Pulmonary artery endothelial cell (primary cell): Measurements from ENCODE around the gene NT5E. TPM values are rescaled to one million over a fixed set of nuclear protein-coding genes. Genes with fewer than 3 reads are reported as not detected.

Experiments used
- DNase-seq: peaks from one replicate; pipeline ENCODE4 v3.0.0-alpha.2; 2011; ENCODE audit warnings: low read depth, low spot score
- total RNA-seq: library from RNA; depleted of rRNA; stranded (reverse); fragments of >200 nt; gene quantifications from 2 replicates; pipeline ENCODE4 v1.2.3, GENCODE V29; 2014

NT5E gene
- total RNA-seq, 1 donor from 2014 or later: 187 TPM

DNA sequence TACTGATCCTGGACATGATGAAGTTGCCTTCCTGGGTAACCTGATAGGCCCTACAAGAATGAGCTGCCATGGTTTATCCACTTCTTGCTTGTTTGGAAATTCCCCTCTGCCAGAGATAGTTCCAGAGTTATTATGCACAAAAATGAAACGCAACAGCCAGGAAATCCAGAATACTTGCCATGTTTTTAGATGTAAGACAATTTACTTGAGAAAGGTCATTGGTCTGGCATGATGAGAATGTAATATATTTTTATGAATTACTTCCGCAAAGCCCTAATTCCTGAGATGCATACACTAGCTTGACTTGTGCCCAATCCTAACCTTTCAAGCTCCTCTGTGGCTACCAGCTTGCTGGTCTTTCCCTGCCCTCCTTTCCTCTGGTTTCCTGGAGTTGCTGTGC is 27.9 kb upstream of the NT5E start:
- DNase-seq: no peak

DNA sequence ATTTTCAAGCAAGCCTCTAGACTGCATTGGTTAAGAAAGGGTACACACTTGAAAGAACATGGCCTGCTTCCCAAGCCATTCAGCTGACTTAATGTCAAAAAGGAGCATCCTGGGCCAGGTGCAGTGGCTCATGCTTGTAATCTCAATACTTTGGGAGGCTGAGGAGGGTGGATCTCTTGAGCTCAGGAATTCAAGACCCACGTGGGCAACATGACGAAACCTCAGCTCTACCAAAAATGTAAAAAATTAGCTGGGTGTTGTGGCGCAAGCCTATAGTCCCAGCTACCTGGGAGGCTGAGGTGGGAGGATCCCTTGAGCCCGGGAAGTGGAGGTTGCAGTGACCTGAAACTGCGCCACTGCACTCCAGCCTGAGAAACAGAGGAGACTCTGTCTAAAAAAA is 26.9 kb upstream of the NT5E start:
- no peak for DNase-seq

DNA sequence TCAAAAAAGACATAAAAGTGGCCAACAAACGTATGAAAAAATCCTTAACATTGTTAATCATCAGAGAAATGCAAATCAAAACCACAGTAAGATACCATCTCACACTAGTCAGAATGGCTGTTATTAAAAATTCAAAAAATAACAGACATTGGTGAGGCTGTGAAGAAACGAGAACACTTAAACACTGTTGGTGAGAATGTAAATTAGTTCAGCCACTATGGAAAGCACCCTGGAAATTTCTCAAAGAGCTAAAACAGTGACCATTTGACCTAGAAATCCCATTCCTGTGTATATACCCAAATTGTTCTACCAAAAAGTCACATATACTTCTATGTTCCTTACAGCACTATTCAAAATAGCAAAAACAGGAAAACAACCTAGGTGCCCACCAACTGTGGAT is 24.9 kb upstream of the NT5E start:
- no peak for DNase-seq

DNA sequence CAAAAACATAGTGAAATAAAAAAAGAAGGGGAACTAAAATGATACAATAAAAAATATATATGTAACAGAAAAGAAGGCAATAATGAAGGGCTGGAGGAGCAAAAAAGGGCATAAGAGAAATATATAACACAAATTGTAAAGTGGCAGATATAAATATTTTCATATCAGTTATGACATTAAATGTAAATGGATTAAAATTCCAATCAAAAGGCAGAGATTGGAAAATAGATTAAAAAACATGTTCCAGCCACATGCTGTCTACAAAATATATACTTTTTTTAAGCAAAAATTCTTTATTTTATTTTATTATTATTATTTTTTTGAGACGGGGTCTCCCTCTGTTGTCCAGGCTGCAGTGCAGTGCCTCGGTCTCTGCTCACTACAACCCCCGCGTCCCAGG is 23.9 kb upstream of the NT5E start:
- DNase-seq: no peak

DNA sequence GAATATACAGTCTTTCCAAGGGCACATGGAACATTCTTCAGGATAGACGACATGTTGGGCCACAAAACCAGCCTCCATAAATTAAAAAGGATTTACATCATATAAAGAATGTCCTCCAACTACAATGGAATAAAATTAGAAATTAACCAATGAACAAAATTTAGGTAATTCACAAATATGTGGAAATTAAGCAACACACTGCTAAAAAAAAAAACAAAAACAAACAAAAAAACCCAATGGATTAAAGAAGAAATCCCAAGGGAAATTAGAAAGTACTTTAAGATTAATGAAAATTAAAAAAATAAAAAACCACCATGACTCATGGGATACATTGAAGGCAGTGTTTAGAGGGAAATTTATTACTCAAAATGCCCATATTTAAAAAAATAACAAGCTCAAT is 21.4 kb upstream of the NT5E start:
- no peak for DNase-seq

DNA sequence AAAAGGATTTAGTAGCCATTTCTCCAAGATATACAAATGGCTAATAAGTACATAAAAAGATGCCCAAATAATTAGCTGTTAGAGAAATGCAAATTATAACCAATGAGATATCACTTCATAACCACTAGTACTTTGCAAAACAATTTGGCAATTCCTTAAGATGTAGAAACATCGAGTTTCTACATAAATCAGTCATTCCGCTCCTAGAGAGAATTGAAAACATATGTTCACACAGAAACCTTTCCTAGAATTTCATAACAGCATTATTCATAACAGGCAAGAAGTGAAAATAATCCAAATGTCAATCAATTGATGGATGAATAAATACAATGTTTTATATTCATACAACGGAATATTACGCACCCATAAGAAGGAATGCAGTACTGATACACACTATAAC is 20.5 kb upstream of the NT5E start:
- DNase-seq: no peak

DNA sequence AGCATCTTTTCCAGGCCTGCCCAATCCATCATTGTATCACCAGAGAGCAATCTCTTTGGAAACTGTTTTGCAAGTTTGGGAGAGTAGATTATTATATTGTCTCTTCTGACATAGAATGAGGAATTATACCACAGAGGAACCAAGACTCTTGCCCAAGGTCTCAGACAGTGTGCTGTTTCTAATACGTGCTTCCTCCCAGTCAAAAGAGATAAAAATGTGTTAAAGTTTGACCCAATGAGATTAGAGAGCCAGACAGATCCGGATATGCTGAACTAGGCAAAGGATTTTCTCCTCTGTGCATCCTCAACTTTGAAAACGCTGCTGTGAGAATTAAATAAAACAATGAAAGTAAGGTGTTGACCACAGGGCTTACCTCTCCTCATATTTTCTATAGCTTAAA is 18.6 kb upstream of the NT5E start:
- no peak for DNase-seq

DNA sequence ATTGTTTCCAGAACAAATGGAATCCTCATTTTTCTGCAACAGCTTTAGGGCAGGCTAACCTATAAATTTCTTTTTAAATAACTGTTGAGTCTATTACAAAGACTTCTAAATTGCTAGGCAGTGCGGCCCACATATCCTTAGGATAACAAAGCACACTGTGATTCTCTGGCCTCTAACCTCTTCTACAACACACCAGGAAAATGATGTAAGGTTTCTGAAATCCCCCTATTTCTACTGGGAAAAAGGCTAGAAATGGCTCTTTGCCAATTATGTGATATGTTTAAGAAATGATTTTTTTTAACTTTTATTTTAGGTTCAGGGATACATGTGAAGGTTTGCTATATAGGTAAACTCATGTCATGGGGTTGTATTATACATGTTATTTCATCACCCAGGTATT is 17.3 kb upstream of the NT5E start:
- no peak for DNase-seq

DNA sequence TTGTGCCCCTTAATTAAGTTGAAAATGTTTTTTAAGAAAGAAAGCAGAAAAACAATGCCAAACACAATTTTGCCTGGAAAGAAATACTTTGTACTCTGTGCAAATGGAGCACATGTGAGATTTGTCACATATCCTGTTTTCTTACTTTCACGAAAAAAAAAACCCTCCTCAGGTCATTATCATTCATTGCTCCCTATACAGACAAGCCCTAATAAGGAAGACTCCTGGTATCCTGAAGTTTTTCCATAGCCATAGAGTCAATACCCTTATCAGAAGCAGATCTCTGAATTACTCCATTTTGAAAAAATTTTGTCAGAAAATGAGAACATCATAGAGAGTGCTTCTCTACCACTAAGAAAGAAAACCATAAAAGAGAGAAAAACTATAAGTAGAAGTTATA is 14.0 kb upstream of the NT5E start:
- no peak for DNase-seq

DNA sequence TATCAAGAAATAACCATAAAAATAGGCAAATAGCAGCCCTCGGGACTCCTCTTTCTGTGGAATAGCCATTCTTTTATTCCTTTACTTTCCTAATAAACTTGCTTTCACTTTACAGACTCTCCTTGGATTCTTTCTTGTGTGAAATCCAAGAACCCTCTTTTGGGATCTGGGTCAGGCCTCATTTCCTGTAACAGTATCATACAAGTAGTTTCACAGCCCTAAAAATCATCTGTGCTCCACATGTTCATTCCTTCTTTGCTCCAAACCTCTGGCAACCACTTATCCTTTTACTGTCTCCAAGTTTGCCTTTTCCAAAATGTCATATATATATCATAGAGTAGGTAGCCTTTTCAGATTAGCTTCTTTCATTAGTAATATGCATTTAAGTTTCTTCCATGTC is 13.5 kb upstream of the NT5E start:
- DNase-seq: no peak

DNA sequence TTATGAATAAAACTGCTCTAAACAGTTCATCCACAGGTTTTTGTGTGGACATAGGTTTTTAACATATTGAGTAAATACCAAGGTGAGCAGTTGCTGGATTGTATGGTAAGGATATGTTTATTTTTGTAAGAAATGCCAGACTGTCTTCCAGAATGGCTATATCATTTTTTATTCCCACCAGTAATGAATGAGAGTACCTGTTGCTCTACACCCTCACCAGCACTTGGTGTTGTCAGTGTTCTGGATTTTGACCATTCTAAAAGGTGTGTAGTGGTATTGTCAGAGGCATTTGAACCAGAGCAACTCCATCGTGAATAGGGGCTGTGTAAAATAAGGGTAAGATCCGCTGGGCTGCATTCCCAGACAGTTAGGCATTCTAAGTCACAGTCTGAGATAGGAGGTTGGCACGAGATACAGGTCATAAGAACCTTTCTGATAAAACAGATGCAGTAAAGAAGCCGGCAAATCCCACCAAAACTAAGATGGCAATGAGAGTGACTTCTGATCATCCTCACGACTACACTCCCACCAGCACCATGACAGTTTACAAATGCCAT is 12.9 kb upstream of the NT5E start:
- no peak for DNase-seq

DNA sequence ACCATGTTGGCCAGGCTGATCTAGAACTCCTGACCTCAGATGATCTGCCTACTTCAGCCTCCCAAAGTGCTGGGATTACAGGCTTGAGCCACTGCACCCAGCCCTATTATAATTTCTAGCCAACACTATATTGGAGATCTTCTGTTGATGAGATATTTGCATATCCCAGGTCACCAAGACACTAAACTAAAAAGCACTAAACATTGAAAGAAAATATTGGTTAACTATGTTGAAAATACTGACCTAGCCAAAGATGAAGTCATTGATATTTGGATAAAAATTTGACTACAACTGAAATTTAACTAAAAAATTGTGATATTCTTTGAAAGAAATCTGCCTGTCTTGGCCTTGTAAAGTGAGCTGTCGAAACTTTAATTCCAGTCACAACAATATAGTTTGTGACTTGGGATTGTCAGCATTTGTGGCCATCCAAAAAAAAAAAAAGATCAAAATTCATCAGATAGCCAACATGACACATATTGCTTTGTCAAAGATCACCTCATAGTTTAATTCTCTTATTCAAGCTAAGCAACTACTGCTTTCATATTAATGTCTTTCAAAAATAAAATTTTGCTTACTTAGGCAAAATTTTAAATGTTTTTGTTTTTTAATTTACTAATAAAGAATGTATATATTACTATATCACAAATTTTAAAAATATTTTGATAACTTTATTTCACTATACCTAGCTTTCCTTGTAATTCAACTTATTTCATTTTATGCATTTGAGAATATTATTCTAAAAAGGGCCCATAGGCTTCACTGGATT is 6.3 kb upstream of the NT5E start:
- DNase-seq: no peak

DNA sequence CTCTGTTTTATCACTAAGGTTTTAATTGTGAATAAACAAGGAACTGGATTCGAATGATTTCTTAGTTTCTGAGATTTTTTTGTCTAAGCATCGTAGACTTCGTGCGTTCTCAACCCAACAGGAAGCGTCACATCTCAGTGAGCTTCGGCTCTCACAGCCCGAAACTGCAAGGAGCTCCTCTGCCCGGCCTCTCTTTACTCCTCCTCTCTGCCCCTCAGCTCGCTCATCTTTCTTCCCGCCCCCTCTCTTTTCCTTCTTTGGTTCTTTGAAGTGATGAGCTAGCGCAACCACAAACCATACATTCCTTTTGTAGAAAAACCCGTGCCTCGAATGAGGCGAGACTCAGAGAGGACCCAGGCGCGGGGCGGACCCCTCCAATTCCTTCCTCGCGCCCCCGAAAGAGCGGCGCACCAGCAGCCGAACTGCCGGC is 480 bp upstream of the NT5E start:
- DNase-seq: no peak

DNA sequence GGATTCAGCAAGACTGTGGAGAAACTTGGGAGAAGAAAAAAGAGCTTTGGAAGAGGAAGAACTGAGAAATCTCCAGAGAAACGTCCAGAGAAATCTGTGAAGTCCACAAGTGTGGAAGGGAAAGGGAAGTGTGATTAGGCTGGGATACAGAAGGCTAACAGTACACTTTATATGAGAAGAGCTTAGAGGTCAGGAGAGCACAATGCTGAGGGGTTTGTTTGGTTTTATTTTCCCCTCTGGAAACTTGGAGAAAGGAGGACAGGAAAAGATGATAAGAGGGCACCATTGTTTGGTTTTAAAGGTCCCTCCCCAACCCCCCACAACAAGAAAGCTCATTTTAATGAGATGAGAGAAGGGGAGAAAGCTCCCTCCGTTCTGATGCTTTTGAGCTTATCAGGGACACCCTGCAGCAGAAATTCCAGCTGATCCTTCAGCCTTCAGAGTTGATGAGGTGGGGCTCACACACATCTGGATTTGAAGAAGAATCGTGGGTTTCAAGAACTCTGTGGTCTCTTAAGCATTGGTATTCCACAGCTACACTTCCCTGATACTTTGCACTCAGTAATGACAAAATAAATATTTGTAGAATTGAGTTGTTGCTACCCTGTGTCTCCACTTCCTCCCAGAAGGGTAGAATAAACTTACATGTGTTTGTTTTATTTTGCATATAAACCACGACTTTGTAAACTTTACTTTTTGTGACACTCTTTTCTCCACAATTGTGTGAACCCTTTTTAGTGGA is 1.9 kb downstream of the NT5E start:
- no peak for DNase-seq

DNA sequence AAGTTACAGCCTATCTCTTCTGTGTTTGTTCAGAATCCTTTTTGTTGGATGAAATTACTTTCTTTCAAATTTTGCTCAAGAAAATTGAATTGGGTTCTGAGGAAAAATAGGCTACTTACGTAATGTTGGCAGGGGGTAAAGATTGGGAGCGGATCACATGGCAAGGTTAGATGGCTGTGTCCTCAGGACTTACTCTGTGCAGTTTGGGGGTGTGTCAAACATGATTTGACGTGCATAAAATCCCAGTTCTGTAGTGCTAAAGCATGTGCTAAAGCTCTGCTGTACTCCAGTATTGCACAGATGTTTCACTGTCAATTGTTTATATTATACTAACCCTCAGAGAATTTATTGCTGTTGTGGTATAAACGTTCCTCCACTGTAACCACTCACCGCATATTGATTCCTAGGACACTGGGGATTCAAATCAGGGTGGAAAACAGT is 2.6 kb downstream of the NT5E start:
- DNase-seq: no peak

DNA sequence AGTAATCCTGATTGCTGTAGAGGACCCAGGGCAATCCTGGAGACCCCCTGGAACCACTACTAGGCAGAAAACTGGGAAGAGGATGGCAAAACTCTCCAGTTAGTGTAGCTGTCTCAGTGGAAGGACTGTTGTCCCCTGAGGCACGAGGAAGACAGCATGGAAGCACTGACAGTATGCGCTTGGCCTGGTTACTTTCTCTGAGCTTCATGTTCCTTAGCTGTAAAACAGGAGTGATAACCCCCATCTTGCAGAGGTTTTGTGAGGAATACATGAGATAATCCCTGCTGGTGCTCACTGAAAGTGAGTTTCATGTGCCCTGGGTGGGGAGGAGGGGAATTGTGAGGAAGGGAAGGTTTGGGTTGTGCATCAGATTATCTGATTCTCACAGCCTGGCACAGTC is 3.2 kb downstream of the NT5E start:
- no peak for DNase-seq

DNA sequence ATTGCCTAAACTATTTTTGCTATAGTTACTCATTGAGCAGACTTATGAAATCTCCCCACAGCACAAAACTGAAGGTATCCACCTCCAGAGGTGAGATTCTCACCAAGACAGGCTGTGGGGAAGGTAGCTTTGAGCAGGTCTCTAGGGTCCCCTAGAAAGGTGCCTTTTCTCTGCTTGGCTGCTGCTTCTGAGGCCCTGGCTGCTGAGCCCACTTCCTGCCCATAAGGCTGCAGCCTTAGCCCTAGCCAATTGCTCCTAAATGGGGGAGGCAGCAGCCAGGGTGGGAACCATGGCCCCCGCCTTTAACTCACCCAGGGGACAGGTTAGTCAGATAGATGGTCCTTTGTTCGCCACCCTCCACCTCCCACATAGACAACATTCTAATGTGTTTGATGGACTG is 3.6 kb downstream of the NT5E start:
- no peak for DNase-seq

DNA sequence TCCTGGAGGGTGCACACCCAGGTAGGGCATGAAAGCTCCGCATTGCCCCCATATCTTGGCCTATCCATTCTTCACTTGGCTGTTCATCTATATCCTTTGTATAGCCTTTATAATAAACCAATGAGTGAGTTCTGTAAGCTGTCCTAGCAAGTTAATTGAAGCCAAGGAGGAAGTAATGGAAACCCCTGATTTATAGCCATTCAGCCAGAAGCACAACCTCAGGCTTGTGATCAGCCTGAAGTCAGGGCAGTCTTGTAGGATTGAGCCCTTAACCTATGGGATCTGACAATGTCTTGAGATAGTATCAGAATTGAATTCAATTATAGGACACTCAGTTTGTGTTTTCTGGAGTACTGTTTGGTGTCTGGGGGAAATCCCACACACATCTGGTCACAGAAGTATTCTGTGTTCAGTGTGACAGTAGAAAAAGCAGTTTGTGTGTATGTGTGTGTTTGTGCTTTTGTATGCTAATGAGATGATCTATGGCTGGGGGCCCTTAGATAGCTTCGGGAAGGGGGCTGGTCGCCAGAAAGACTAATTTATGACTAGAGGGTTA is 5.7 kb downstream of the NT5E start:
- no peak for DNase-seq

DNA sequence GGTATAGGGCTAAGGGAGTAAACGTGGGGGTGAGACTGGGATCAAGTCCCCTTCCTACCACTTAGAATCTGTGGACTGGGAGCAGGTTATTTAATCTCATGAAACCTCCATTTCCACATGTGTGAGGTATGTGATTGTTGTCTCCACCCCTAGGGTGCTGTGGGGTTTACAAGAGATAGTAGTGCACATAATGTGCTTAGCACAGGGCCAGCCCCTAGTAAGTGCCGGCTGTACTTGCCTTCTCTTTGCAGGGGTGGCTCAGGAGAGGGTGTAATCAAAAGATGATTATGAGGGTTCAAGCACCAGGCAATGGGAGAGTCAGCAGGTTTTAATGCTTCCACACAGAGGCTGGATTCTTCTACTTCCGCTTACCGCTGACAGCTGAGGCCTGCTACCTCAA is 6.9 kb downstream of the NT5E start:
- DNase-seq: no peak

DNA sequence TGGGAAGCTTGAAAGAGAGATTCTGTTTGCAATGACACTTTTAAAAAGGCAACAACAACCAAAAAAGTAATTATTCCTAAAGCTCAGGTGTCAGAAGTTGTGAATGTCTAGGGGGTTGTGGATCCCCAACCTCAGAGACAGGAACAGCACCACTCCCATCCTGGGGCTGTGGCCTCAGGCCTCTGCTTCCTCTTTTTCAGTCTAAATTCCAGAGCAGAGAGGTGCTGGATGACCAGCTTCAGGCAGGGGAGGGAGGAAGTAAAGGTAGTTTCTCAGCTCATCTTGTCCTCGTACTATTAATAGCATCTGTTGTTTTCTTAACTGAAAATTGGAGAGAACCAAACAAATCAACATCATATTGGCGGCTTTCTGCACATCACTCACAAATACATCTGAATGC is 8.3 kb downstream of the NT5E start:
- DNase-seq: no peak

DNA sequence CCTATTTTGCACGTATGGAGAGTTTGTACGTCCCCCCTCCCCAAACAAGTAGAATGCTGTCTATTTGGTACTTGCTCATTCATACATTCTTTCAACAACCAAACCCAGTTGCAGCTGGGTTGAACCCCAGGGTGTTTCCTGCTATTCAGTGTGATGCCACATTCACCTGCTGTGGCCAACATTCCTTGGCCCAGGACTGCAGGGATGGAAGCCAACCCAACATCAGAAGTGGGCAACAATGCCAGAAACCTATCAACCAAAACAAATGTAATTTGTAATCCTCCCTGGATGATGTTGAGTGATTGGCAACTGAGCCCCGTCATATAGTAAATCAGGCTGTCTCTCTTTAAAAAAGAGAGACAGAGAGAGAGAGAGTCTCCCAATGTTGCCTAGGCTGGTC is 8.9 kb downstream of the NT5E start:
- no peak for DNase-seq

DNA sequence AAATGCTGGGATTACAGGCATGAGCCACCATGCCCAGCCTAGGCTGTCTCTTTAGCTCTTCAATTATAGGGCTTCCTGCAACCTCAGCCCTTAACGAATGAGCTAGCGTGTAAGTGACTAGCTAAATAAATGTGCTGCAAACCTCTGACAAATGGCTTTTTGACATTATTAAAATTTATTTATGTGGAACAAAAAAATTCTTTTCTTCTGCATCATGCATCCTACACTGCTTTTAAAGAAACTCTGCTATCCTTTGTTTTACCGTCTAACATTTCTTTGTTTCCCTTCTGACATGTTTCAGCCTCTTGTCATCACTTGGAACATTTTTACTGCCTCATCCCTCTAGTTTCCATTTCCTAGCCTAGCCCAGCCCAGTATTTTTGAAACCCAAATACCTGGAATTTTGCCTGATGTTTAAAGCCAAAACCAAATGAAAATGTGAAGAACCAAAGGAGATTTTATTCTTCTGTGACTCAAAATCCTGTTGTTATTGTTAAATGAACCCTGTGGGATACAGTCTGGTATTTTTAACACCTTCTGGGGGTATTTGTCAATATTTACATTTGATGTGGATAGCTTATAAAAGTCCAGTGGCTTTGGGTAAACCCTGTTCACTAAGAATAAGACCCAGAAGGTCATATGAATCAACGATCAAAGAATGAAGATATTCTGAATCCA is 9.5 kb downstream of the NT5E start:
- no peak for DNase-seq
